Amniotic stem cell (primary cell): ENCODE data around the gene PRSS22.

ENCODE experiments used
- DNase-seq: peaks from one replicate; lab custom pipeline; 2025; lab: John Stamatoyannopoulos, UW

Gene PRSS22

GRCh38 chr16:2881783-2882649, 24.0 kb upstream of the PRSS22 start:
- no peak for DNase-seq

- no peak for DNase-seq
Observed at GRCh38 chr16:2879854-2880508, 22.0 kb upstream of the PRSS22 start.

- DNase-seq = no peak
Observed at GRCh38 chr16:2874912-2875362, 17.0 kb upstream of the PRSS22 start.

- DNase-seq = no peak
Observed at GRCh38 chr16:2874032-2874911, 16.3 kb upstream of the PRSS22 start.

GRCh38 chr16:2871926-2872325, 14.0 kb upstream of the PRSS22 start:
- no peak for DNase-seq

- DNase-seq = peak; percentile 90
Observed at GRCh38 chr16:2867987-2868789, 10.2 kb upstream of the PRSS22 start.

- no peak for DNase-seq
Observed at GRCh38 chr16:2867661-2867986, 9.7 kb upstream of the PRSS22 start.

- DNase-seq = no peak
Observed at GRCh38 chr16:2866431-2866830, 8.5 kb upstream of the PRSS22 start.

- no peak for DNase-seq
Observed at GRCh38 chr16:2865651-2866050, 7.7 kb upstream of the PRSS22 start.

GRCh38 chr16:2860826-2861567, 3.0 kb upstream of the PRSS22 start:
- no peak for DNase-seq

GRCh38 chr16:2859686-2860265, 1.8 kb upstream of the PRSS22 start:
- no peak for DNase-seq

GRCh38 chr16:2858245-2859025, 465 bp upstream of the PRSS22 start:
- DNase-seq = no peak

- no peak for DNase-seq
Observed at GRCh38 chr16:2856686-2857450, 1.1 kb downstream of the PRSS22 start.

- DNase-seq = no peak
Observed at GRCh38 chr16:2856061-2856670, 1.8 kb downstream of the PRSS22 start.

- no peak for DNase-seq
Observed at GRCh38 chr16:2855536-2855935, 2.4 kb downstream of the PRSS22 start.

GRCh38 chr16:2854700-2855309, 3.2 kb downstream of the PRSS22 start:
- DNase-seq = no peak

GRCh38 chr16:2853531-2854073, 4.4 kb downstream of the PRSS22 start:
- no peak for DNase-seq
